Dedifferentiated amniotic fluid mesenchymal stem cell (primary cell): Measurements from ENCODE around the gene PARD3.
"Not testable (repeated sequence)": the region's sequence is repeated elsewhere in the genome, so short reads cannot be mapped to it uniquely, and the experiment has no call there.

Experiments
- DNase-seq: peaks from one replicate; pipeline ENCODE4 v3.0.0-alpha.2; 2016; ENCODE audit errors: extremely low spot score

PARD3 gene

GRCh38 chr10:34075254-34075926, 739.7 kb downstream of the PARD3 start:
- no peak for DNase-seq

- no peak for DNase-seq
Measured at GRCh38 chr10:34074051-34074450, 741.0 kb downstream of the PARD3 start.

- not testable (repeated sequence) for DNase-seq
Measured at GRCh38 chr10:34067741-34068140, 747.4 kb downstream of the PARD3 start.

GRCh38 chr10:34063592-34063991, 751.5 kb downstream of the PARD3 start:
- no peak for DNase-seq

GRCh38 chr10:34061841-34062240, 753.3 kb downstream of the PARD3 start:
- DNase-seq, result no peak
